Measurements from ENCODE around the gene TAS1R2. TPM values are rescaled to one million over a fixed set of nuclear protein-coding genes. Genes with fewer than 3 reads are reported as not detected.

TAS1R2 gene
- not detected in 2 replicates for total RNA-seq (2012; rRNA removed)

- H3K4me3 ChIP-seq (ENCODE audit: low read length): no peak within 1 kb of the TSS
- H3K36me3 ChIP-seq (ENCODE audit: insufficient read depth, low read length): no peaks in the 10 kb centered on the region
- no peaks in the 10 kb centered on the region for H3K27me3 ChIP-seq (ENCODE audit: control insufficient read depth, insufficient read depth, low read length)
- no peaks in the 10 kb centered on the region for H3K4me1 ChIP-seq (ENCODE audit: control insufficient read depth, insufficient read depth, low read length)
- no peak within 1 kb of the TSS for H3K4me2 ChIP-seq (ENCODE audit: low read length)
- H3K9me3 ChIP-seq (replicated peaks; ENCODE audit: low read length): no peaks in the 10 kb centered on the region
- no peak within 1 kb of the TSS for H3K9ac ChIP-seq (ENCODE audit: low read depth, low read length)
These were observed at the start of gene TAS1R2 for GRCh38 chr1:18859560-18859959. TAS1R2 (minus strand) TSS chr1:18859660; CDS start chr1:18859660, 0 bp downstream.

DNA sequence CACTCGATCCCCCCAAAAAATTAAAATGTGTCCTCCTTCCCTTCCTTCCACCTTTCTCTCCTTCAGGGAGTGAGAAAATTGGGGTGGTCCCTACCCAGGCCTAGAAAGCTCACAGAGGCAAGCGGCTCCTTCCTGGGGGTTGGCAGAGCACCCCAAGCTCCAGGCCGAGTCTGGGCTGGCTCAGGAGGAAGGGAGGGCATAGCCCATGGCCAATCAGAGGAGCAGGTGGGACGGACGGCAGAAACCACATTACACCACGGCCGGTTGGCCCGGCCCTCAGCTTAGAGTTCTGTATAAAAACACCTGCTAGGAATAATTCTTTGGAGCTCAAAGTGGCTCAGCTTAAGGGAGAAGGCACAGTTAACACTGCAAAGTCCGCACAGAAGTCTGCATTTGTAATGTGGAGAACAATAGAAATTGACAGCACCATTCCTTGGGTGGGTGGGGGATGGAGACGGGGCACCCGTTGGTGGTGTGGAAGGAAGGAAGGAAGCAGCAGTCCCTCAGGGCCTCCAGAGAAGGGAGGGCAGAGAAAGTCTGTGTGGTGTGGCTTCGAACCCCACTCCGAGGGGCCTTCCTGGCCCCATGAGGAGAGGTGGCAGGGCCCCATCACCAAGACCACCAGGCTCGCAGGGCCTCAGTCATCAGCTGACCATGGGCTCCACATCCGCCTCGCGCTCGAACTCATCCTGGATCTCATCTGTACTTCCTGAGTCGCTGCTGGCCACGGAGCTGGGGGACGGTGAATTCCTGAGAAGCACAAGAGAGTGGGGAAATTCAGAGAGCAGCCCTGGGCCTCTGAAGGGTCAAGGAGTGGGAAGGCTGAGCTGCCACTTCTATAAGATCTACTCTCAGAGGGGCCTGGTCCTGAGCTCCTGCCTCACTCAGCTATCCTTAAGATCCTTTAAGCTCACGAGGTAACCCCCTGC, 48.7 kb upstream of the TAS1R2 start:
- no peak overlapping the region for H3K4me3 ChIP-seq (ENCODE audit: low read length)
- no peak overlapping the region for H3K9ac ChIP-seq (ENCODE audit: low read depth, low read length)
- peaks cover 29% of the 10 kb centered on the region for H3K36me3 ChIP-seq (ENCODE audit: insufficient read depth, low read length)

GRCh38 chr1:18907021-18907916, 47.8 kb upstream of the TAS1R2 start:
- Histone ChIP-seq H3K27me3 (ENCODE audit: control insufficient read depth, insufficient read depth, low read length) (no peaks in the 10 kb centered on the region), H3K9ac (ENCODE audit: low read depth, low read length) (no peak overlapping the region), H3K36me3 (ENCODE audit: insufficient read depth, low read length) (peaks cover 29% of the 10 kb centered on the region), H3K4me3 (ENCODE audit: low read length) (no peak overlapping the region), H3K4me1 (ENCODE audit: control insufficient read depth, insufficient read depth, low read length) (peaks cover 18% of the 10 kb centered on the region), H3K9me3 (replicated peaks; ENCODE audit: low read length) (no peaks in the 10 kb centered on the region), H3K4me2 (ENCODE audit: low read length) (no peak overlapping the region)

More for the DNA sequence above, 48.7 kb upstream of the TAS1R2 start:
- Histone ChIP-seq H3K27me3 (ENCODE audit: control insufficient read depth, insufficient read depth, low read length) (no peaks in the 10 kb centered on the region), H3K9me3 (replicated peaks; ENCODE audit: low read length) (no peaks in the 10 kb centered on the region), H3K4me1 (ENCODE audit: control insufficient read depth, insufficient read depth, low read length) (peaks cover 16% of the 10 kb centered on the region), H3K4me2 (ENCODE audit: low read length) (no peak overlapping the region)

- Histone ChIP-seq H3K4me2 (ENCODE audit: low read length) (peak overlapping the region; percentile 89), H3K9me3 (replicated peaks; ENCODE audit: low read length) (no peaks in the 10 kb centered on the region), H3K36me3 (ENCODE audit: insufficient read depth, low read length) (peaks cover 8% of the 10 kb centered on the region), H3K9ac (ENCODE audit: low read depth, low read length) (peak overlapping the region; percentile 86), H3K4me1 (ENCODE audit: control insufficient read depth, insufficient read depth, low read length) (peaks cover 27% of the 10 kb centered on the region), H3K4me3 (ENCODE audit: low read length) (peak overlapping the region; percentile 86), H3K27me3 (ENCODE audit: control insufficient read depth, insufficient read depth, low read length) (no peaks in the 10 kb centered on the region)
These were observed 43.9 kb upstream of the TAS1R2 start for GRCh38 chr1:18903291-18903756.

DNA sequence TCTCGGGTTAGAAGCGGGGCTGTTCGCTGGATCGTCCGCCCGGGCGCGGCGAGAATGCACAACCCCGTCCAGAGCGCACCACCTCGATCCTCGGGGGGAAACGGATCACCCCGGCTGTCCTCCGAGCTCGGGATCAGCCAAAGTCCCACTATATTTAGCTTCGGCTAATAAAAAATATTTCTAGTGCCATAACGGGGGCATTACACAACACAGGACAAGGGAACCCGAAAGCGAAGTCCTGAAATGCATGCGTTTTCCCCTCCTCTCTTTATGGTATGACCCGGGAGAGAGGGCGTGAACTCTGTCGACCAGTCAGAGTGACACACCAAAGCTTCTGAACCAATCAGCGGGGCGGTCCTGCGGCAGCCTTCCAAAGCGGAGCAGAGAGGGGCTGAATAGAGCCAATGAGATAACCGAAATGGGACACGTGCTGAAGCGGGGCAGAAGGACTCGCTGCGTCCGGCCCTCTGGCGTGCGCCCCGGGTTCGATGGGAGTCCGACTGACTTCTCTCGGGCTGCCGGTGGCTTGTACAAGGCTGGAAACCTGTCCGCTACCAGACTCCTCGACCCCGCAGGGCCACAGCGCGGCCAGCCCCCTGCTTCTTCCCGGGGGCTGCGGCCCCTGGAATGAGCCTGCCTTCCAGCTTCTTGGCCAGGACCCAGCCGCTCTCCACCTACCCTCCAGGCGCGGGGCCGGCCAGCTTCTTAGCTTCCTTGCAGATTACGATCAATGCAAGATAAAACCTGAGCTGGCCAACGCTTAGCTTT, 43.2 kb upstream of the TAS1R2 start, which contains the start of gene ALDH4A1:
Gene ALDH4A1, minus strand, starts transcription at position 33 of the 768 bp plus-strand sequence. Its CDS starts 32 bp downstream, at position 1.
- peak within 1 kb of the TSS; percentile 86 for H3K9ac ChIP-seq (ENCODE audit: low read depth, low read length)
- peaks cover 23% of the 10 kb centered on the region for H3K4me1 ChIP-seq (ENCODE audit: control insufficient read depth, insufficient read depth, low read length)
- no peaks in the 10 kb centered on the region for H3K27me3 ChIP-seq (ENCODE audit: control insufficient read depth, insufficient read depth, low read length)
- H3K9me3 ChIP-seq (replicated peaks; ENCODE audit: low read length): no peaks in the 10 kb centered on the region
- peaks cover 2% of the 10 kb centered on the region for H3K36me3 ChIP-seq (ENCODE audit: insufficient read depth, low read length)
- peak within 1 kb of the TSS; percentile 86 for H3K4me3 ChIP-seq (ENCODE audit: low read length)
- peak within 1 kb of the TSS; percentile 89 for H3K4me2 ChIP-seq (ENCODE audit: low read length)

DNA sequence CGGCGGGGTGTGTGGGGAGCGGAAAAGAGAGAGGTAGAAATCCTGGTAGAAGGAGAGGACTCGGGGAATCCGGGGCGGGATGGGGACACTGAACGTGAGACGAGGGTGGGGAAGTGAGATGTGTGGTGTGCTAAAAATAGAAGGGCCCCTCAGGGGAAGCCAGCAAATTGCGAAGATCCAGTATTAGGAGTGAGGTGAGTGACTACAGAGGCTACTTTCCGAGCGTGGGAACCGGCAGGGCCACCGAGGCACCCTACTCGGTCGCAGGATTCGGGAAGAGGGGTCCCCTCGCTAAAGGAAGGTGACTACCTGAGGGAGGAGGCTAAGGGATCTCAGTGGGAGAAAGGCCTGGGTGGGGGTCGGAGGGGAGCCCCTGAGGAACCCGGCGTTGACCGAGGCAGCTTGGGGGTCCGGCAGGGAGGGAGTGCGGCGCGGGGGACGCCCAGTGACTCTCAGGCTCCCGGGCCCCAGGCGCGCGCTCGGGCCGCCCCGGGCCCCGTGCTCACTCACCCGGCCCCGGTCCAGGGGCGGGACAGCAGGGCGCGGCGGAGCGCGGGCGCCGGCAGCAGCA, 42.6 kb upstream of the TAS1R2 start:
- Histone ChIP-seq H3K27me3 (ENCODE audit: control insufficient read depth, insufficient read depth, low read length) (no peaks in the 10 kb centered on the region), H3K9me3 (replicated peaks; ENCODE audit: low read length) (no peaks in the 10 kb centered on the region), H3K36me3 (ENCODE audit: insufficient read depth, low read length) (no peaks in the 10 kb centered on the region), H3K4me3 (ENCODE audit: low read length) (peak overlapping the region; percentile 86), H3K4me1 (ENCODE audit: control insufficient read depth, insufficient read depth, low read length) (peaks cover 17% of the 10 kb centered on the region), H3K9ac (ENCODE audit: low read depth, low read length) (peak overlapping the region; percentile 86), H3K4me2 (ENCODE audit: low read length) (peak overlapping the region; percentile 89)

DNA sequence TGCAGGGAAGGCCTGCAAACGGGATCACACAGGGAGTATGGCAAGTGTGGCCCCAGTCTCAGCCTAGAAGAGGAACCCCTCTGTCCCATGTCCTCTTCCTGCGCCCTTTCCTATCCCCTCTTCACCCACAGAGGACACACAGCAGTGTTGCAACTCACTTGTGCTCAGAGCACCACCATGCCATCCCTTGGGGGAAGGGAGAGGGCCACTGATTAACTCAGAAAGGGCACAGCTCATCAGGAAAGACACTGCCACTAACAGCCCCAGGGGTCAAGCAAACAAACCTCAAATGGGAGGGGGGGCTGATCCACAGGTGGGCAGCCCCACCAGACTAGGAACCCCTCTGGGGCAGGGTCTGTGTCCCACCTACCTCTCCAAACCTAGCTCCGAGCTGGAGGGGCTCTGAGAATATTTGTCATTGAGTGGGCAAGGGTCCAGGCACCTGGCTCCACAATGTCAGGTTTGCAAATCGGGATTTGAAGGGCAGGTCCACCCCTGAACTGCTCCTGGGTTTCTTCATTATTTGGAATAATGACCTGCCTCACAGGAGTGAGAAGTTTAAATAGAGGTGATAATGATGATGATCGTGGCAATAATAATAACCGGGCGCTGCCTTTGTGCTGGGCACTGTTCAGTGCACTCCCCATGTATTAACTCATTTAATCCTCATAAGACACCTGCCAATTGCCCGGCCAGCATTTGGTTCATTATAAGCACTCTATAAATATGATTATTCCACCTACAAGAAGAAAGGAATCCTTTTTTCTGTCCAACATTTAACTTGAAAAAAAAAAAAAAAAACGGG, 41.9 kb upstream of the TAS1R2 start:
- Histone ChIP-seq H3K4me3 (ENCODE audit: low read length) (peak overlapping the region; percentile 86), H3K36me3 (ENCODE audit: insufficient read depth, low read length) (no peaks in the 10 kb centered on the region), H3K9me3 (replicated peaks; ENCODE audit: low read length) (no peaks in the 10 kb centered on the region), H3K27me3 (ENCODE audit: control insufficient read depth, insufficient read depth, low read length) (no peaks in the 10 kb centered on the region), H3K4me1 (ENCODE audit: control insufficient read depth, insufficient read depth, low read length) (peaks cover 16% of the 10 kb centered on the region), H3K9ac (ENCODE audit: low read depth, low read length) (peak overlapping the region; percentile 86), H3K4me2 (ENCODE audit: low read length) (peak overlapping the region; percentile 89)

- Histone ChIP-seq H3K4me1 (ENCODE audit: control insufficient read depth, insufficient read depth, low read length) (peaks cover 16% of the 10 kb centered on the region), H3K27me3 (ENCODE audit: control insufficient read depth, insufficient read depth, low read length) (no peaks in the 10 kb centered on the region), H3K4me2 (ENCODE audit: low read length) (no peak overlapping the region), H3K9ac (ENCODE audit: low read depth, low read length) (no peak overlapping the region), H3K36me3 (ENCODE audit: insufficient read depth, low read length) (no peaks in the 10 kb centered on the region), H3K4me3 (ENCODE audit: low read length) (no peak overlapping the region), H3K9me3 (replicated peaks; ENCODE audit: low read length) (no peaks in the 10 kb centered on the region)
These were observed 40.9 kb upstream of the TAS1R2 start for GRCh38 chr1:18900303-18900841.

- Histone ChIP-seq H3K4me2 (ENCODE audit: low read length) (no peak overlapping the region), H3K36me3 (ENCODE audit: insufficient read depth, low read length) (no peaks in the 10 kb centered on the region), H3K4me1 (ENCODE audit: control insufficient read depth, insufficient read depth, low read length) (peaks cover 16% of the 10 kb centered on the region), H3K9me3 (replicated peaks; ENCODE audit: low read length) (no peaks in the 10 kb centered on the region), H3K9ac (ENCODE audit: low read depth, low read length) (no peak overlapping the region), H3K4me3 (ENCODE audit: low read length) (no peak overlapping the region), H3K27me3 (ENCODE audit: control insufficient read depth, insufficient read depth, low read length) (no peaks in the 10 kb centered on the region)
These were observed 40.0 kb upstream of the TAS1R2 start for GRCh38 chr1:18899363-18900049.
